Measurements from ENCODE around the gene UBP1.

GRCh38 chr3:33403756-33404155, 36.4 kb downstream of the UBP1 start:
- no peak for TF ChIP-seq CTCF (IDR thresholded peaks at IDR 0.05)
- TF ChIP-seq POLR2A (IDR thresholded peaks at IDR 0.05), result no peak
